GM11168 (cell line): ENCODE measurements around the gene BTBD9.

Experiments used
- in situ Hi-C: fragments of 300-500 bp; cut with MboI; formaldehyde crosslinking; loops from one replicate; pipeline ENCODE4 v1.12.0; 2022; ENCODE audit warnings: low sequenced_read_pairs; ENCODE audit not compliant: unreplicated experiment

BTBD9 gene

DNA sequence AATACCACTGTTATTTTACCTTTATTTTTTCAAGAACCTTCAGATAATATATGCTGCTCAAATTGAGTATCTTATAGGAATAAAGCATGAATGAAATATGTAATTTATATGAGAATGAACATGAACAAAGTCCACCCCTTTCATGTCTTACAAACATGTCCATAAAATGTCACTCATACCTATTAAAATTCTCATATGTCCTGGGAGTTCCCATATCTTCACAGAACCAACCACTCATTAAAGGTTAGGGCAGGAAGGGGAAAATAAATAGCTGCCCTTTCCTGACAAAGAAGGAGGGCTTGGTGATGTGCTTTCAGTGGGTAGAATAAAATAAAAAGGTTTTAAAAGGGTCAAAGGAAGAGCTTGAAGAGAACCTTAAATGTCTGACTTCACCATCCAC lies 125.3 kb downstream of the BTBD9 start:
- in situ Hi-C loops, result no loop called here

DNA sequence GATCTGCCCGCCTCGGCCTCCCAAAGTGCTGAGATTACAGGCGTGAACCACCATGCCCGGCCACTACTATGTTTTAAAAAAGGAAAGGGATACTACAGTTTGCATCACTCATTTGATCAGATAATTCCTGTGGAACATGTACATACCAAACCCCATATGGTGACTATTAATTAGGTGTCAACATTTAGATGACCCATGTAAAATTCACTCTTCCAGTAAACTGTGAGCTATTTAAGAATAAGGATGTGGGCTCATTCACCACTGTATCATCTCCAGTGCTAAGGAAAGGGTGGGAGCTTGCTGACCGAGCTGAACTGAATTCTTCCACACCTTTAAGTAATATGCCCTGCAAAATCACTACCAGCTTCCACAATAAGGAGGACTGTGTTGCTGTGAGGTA lies 127.5 kb downstream of the BTBD9 start:
- in situ Hi-C loops, result no loop called here

DNA sequence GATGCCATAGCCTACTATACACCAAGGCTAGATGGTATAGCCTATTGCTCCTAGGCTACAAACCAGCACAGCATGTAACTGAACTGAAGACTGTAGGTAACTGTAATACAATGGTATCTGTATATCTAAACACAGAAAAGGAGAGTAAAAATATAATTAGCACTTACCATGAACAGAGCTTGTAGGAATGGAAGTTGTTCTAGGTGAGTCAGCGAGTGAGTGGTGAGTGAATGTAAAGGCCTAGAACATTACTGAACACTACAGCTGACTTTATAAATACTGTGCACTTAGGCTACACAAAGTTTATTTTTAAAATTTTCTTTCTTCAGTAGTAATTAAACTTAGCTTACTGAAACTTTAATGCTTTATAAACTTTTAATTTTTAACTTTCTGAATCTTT lies 129.5 kb downstream of the BTBD9 start:
- in situ Hi-C loops, result no loop called here

DNA sequence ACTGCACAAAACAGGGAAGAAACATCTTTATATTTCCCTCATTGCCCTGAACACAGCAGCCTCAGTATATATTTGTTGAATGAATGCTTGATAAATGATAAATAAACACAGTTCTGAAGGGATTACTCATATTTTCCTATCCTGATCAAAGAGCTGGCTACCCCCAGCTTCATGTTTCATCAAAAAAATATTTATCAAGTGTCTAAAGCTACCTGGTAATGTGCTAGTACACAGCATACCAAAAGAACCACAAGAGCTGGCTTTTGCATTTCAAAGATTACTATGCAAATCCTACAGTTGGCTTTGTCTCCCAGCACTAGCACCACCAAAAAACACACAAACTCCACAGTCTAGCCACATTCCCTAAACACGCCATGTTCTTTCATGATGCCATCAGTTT lies 130.0 kb downstream of the BTBD9 start:
- in situ Hi-C loops, result no loop called here

DNA sequence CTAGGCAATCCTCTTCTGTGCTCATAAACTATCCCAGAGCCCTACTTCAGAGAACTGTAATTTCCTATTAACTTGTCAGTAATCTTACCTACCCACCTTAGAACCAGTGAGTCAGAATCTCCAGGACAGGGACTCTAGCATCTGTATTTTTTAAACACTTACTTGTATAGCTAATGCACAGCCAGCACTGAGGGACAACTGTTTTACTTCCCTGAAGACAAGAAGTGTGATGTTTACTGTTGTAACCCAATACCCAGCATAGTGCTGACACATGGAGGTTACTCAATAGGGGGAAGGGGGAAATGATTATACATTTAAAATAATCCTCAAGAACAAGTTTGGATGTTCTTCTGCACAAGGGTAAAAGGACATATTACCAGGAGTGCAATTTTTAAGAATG lies 130.8 kb downstream of the BTBD9 start:
- in situ Hi-C loops, result no loop called here

DNA sequence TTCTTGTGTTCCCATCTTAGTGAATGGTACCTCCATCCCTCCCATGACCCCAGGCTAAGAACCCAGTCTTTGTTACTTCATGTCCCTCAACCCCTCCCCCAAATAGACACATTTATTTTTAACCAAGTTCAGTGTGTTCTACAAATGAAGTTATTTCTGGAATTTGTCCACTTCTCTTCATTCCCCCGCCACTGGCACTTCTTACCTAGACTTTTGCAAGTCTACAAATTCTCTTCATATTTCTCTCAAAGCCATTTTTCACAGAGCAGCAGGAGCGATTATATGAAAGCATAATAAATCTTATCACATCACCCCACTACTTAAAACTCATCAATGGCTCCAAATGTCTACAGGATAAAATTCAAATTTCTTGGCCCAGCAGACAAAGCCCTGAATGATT lies 131.4 kb downstream of the BTBD9 start:
- in situ Hi-C loops, result no loop called here

DNA sequence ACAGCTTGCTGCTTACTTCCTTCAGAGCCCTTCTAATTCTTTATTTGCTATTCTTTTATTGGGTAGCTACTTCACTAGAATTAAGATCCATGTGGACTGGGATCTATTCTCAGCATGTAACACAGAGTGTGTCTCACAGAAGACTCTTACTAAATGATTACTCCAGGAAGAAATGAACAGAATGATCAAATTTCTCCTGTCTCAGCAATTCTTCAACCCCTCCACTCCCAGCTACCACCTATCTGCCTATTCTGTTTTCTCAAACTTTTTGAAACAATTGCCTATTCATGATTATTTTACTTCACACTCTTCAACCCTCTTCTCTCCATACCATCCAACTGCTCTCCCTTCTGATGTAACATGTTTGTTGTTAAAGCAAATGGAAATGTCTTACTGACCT lies 132.6 kb downstream of the BTBD9 start:
- in situ Hi-C loops, result no loop called here

DNA sequence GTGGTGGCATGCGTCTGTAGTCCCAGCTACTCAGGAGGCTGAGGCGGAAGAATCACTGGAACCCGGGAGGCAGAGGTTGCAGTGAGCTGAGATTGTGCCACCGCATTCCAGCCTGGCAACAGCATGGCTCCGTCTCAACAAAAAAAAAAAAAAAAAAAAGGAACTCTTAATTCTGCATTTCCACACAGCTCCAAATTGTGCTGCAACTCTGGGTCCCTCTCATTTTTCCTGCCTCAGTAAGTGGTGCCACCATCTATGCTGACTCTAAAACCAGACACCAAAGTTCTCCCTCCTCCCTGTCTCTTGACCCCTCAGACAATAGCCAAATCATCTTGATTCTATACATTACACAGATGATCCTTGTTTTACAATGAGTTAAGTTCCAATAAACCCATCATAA lies 133.9 kb downstream of the BTBD9 start:
- in situ Hi-C loops, result no loop called here

DNA sequence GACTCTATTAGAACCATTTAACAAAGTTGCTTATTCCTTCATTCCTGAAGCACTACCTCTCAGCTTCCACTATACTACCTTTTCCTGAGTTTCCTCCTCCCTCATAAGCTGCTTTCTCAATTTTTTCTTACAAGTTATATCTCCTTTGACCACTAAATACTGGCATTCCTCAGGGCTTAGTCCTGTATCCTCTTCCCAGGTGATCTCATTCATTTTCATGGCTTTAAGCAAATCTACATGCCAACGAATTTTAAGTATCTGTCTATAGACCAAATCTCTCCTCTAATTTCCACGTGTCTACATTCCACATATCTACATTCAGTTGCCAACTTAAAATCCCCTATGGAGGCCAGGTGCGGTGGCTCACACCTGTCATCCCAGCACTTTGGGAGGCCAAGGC lies 134.7 kb downstream of the BTBD9 start:
- in situ Hi-C loops, result no loop called here

DNA sequence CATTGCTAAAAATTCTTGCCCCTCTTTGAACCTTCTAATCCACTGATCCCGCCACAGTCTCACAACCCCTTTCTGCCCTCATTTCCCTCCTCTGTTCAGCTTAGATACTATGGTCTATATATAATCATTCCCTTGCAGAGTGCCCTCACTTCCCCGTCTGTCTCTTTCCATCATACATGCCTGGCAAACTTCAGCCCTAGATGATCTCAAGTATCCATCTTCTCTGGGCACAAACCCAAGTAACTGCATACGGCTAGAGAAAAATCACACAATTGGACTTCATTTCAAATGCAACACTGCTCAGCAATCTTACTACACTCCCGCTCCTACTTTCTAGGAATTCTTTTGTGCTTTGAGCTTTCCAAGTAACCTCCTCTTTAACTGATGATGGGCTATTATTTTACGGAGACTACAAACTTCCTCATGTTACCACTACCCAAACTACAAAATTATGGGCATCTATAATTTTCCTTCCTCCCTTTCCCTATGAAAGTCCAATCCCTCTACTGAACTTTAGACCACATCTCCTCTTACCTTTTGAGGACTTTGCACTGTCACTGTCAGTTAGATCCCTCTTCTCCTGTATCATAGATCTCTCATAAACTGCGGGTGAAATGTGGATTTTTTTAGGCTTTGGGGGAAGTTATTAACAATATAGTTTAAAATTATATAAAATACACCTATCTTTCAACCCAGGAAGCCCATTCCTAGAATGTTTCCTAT lies 135.6 kb downstream of the BTBD9 start:
- in situ Hi-C loops, result no loop called here

DNA sequence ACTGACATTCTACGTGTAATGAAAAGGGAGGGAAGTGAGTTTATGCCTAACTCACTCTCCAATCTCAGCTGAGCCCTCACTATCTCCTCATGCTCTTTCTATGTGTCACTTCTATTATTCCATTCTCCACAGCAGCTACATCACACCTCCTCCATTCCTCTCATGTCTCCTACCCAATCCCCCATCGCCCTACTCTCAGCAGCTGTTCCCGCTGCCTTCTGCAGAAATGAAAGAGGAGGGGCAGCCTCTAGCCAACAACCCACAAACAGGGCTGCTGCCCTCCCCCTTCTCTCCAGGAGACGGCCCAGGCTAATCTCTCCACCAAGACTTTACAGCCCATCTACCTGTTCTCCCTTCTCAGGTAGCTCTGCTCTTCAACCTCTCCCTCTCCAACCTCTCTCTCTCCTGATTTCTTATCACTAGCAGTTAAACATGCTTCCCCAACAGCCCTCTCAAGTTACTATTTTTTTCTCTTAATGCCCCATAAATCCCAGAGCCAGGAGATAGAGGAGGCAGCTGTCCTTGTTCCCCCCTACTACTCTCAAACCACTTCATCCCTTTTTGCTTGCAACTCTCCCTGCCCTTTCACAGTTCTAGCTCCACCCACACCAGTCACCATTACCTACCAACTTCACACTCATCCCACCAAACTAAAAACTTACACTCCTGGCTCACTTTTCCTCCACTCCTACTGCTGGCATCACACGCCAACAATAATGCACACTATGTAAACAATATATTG lies 136.5 kb downstream of the BTBD9 start:
- in situ Hi-C loops, result no loop called here

DNA sequence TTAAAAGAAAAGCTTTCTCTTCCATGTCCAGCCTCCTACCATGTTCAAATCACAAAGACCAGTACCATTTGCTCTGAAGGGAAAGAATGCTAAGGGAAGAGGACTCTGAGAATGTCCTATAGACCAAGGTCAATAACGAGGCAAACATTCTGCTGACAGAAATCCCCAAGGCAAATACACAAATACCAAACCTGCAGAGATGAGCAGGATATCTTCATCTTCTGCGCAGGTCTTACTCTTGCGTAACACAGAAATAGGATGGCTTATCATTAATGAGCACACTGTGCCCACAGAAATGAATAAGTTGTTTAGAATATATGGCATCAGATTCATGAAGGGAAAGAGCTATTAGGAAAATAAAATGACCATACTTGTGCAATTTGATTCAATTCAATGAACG lies 137.3 kb downstream of the BTBD9 start:
- in situ Hi-C loops, result no loop called here

DNA sequence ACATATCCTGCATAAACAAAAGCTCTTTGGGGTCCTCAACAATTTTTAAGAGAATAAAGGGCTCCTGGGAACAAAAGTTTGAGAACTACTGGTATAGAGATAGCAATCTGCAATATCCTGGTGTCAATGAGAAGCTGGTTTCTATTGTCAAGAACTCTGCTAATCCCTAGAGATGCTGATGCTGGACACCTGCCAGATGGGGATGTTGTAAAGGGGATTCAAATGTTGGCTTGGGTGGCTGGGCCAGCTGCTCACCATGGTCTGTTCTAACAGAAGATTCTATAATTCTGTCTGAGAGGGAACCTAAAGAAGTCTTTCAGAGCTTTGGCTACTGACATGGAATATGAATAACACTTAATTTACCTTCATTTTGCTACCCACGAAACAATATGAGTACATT lies 137.8 kb downstream of the BTBD9 start:
- in situ Hi-C loops, result no loop called here

DNA sequence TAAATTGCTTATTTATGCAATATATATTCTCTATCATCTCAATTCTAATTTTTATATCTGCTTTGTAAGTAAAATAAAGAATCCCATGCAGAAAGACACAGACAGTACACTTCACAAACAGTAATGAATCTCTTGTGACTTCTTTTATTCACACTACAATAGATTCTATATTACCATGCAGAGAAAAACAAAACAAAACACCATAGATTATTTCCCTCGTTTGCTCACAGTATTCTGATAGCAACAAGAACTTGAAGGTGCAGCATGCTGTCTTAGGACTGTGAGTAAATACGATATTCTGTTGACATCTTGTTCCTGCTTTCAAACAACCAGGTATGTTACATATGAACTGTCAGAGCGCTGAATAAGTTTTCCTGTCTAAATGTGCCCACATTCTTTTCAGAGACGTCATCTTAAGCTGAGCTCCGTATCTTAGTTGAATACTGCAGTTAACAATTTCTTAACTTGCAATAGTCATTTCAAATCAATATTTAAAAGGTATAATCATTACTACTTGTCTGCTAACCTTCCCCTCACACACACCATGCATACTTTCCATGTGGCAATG lies 140.1 kb downstream of the BTBD9 start:
- in situ Hi-C loops, result loop anchor here (10.0 kb wide), 2 partner anchors 465 to 705 kb away; no protein-coding TSS in a partner anchor

DNA sequence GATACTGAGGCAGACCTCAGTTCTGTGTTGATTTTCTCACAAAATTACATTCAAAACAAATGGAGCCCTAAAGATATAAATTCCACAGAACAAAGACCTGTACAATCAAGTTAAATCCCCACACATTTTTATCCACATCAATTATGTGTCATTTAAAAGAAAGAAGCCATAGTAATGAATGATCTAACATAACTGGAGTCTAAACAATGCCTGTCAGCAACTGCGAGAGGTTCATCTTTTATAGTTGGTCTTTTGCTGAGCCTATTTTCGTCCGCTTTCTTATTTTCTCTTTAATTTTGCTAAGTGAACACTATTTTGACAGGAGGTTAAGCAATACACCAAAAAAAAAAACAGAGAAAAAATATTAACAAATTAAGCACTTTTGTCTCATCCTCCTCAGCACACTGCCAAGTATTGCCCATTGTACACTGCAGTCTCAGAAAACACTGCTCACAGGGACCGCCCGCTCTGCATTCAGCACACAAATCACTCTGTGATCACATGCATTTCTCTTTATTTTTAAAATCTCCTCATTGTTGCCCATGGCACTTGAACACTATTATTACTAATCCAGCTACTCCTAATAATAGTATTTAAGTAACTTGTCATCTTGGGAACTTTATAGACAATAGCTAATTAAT lies 140.8 kb downstream of the BTBD9 start:
- in situ Hi-C loops, result loop anchor here (10.0 kb wide), 2 partner anchors 464 to 704 kb away; no protein-coding TSS in a partner anchor

DNA sequence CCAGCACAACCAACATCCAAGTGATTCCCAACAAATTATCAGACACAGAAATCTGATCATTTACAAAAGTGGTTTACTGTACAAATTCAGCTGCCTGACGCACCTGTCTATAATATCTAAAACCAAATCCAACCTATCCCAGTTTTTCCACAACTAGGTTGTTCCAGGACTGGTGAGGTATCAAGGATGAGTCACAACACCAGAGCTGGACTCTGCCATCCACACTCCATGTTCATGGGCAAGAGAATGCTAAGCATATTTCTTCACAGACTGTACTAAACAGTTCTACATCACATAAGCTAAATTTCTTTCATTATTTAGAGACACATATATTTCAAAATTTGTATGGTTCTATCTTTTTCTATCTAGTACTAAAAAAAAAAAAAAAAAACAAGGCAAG lies 141.6 kb downstream of the BTBD9 start:
- in situ Hi-C loops, result loop anchor here (10.0 kb wide), 2 partner anchors 463 to 703 kb away; no protein-coding TSS in a partner anchor

DNA sequence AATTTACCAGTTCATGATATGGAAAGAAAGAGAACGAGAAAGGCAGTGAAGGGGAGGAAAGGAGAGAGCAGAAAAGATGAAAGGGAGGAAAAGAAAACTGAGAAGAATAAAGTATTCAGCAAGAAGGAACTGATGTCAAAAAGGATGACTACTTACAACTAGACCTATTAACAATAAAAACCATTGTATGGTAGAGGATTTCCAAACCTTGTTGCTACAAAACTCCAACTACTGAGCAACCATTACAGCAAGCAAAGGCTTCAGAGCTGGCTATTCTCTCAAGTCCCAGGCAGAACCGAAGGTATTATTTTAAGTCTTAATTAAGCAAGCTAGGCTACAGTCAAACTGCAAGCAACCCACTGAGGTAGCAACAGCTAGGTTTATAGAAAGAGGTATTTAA lies 142.2 kb downstream of the BTBD9 start:
- in situ Hi-C loops, result loop anchor here (10.0 kb wide), 2 partner anchors 463 to 703 kb away; no protein-coding TSS in a partner anchor

DNA sequence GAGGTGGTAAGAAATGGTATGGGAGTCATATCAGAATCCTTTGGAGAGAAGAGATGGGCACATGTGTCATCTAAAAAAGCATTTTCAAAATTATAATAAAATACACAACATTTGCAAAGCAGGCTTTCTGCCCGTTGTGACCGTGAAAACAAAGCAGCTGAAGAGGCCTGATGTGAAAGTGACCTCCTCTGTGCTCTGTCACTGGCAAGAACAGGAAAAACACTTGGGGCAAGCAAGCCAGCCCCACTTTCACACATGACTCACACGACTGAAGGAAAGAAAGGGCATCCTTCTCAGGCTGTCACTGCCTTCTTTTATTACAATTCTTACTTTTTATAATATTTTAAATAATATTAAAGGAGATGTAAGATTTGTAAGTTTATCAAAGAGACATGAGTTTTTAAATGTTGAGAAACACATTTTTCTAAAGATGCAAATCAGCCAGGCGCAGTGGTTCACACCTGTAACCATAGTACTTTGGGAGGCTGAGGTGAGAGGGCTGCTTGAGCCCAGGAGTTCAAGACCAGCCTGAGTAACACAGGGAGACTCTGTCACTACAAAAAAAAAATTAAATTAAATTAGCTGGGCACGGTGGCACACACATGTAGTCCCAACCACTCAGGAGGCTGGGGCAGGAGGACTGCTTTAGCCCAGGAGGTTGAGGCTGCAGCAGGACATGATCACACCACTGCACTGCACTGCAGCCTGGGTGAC lies 143.7 kb downstream of the BTBD9 start:
- in situ Hi-C loops, result loop anchor here (10.0 kb wide), 2 partner anchors 461 to 701 kb away; no protein-coding TSS in a partner anchor

DNA sequence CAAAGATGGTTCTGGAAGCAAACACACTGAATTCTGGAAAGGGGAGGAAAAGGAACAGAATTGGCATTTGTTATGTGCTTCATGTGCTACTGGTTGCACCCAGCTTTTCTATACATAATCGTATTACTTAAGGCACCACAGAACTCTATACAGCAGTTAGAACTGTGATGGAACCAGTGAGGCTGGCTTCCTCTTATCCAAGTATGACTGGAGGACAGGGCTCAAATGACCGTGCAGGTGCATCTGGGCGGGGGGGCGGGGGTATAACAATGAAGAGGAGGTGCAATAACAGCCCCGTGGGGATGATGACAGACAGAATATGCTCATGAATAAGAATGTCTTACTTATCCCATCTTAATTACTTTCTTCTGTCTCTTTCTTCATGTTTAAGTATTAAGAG lies 144.2 kb downstream of the BTBD9 start:
- in situ Hi-C loops, result loop anchor here (10.0 kb wide), 2 partner anchors 461 to 701 kb away; no protein-coding TSS in a partner anchor

DNA sequence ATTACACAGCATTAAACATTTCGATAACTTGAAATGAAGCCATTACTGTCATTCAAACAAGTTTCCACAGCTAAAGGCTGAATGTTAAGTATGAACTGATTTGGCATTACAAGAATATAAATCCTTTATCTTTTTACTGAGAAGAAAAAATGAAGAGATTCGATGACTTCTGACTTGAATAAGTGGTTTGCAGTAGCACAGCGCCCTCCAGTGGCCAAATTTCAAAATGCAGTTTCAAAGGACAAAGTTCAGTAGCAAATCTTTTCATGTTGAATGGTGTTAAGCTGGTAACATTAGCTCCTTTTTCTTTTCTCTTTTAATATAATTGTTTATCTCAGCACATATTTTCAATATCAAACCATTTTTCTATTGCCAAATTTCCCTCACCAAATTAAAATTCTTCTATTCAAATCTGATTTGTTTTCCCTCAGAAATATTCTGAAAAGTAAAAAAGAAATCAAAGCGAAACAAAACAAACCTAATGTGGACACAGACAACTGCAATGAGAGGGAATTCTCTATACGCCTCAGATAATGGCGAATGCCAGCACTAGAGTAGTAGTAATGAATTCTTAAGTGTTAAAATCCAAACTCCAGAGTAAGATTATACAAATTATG lies 145.7 kb downstream of the BTBD9 start:
- in situ Hi-C loops, result loop anchor here (10.0 kb wide), 2 partner anchors 459 to 699 kb away; no protein-coding TSS in a partner anchor
